OCI-M2 (cell line): ENCODE results near the gene LYL1.

Experiments
- DNase-seq: peaks from one replicate; lab custom pipeline; 2025; ENCODE audit not compliant: unreplicated experiment; lab: John Stamatoyannopoulos, UW

The LYL1 gene

GRCh38 chr19:13076787-13077186 is 25.9 kb downstream of the LYL1 start:
- DNase-seq = no peak

- DNase-seq = no peak
Measured at GRCh38 chr19:13076320-13076719, 26.3 kb downstream of the LYL1 start.

- DNase-seq = no peak
Measured at GRCh38 chr19:13074378-13074777, 28.3 kb downstream of the LYL1 start.

- DNase-seq = no peak
Measured at GRCh38 chr19:13073263-13073662, 29.4 kb downstream of the LYL1 start.

GRCh38 chr19:13072188-13072908 is 30.3 kb downstream of the LYL1 start:
- no peak for DNase-seq

GRCh38 chr19:13071444-13072187 is 31.0 kb downstream of the LYL1 start:
- no peak for DNase-seq

GRCh38 chr19:13070425-13071140 is 32.1 kb downstream of the LYL1 start:
- DNase-seq = no peak

GRCh38 chr19:13069415-13070359 is 33.0 kb downstream of the LYL1 start:
- peak; percentile 52 for DNase-seq

GRCh38 chr19:13068085-13068846 is 34.4 kb downstream of the LYL1 start:
- DNase-seq = no peak

GRCh38 chr19:13066933-13067807 is 35.5 kb downstream of the LYL1 start:
- DNase-seq = no peak

- DNase-seq = no peak
Measured at GRCh38 chr19:13066226-13066625, 36.4 kb downstream of the LYL1 start.

- DNase-seq = no peak
Measured at GRCh38 chr19:13064092-13064489, 38.6 kb downstream of the LYL1 start.

GRCh38 chr19:13063461-13064091 is 39.1 kb downstream of the LYL1 start:
- DNase-seq = no peak

- no peak for DNase-seq
Measured at GRCh38 chr19:13062317-13062716, 40.3 kb downstream of the LYL1 start.

- DNase-seq = peak; percentile 65
Measured at GRCh38 chr19:13060964-13061927, 41.4 kb downstream of the LYL1 start.

GRCh38 chr19:13060233-13060963 is 42.3 kb downstream of the LYL1 start:
- DNase-seq = no peak
